ENCODE measurements around the gene CUX1.

CUX1 gene

DNA sequence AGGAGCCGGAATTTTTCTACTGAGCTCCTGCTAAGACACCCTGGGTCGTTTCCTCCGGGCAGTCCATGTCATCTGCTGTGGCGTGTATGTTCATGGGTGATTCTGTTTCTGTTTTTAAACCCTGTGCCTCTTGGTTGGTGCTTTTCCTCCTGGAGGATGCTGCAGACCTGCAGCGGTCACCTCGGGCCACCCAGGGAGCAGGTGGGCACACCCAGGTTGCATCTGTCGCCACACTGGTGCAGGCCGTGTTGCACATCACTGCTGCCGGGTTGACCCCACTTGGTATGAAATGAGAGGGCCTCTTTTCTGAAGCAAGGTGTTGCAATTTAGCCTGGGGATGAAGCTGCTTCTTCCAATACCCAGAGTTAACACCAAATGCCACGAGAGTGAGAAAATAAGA is 127.2 kb downstream of the CUX1 start:
- Histone ChIP-seq H3K36me3 (ENCODE audit: insufficient read depth, low read length) (peaks cover 14% of the 10 kb centered on the region; the same call in 1 of the 2 replicates), H3K27me3 (ENCODE audit: insufficient read depth, low read length, poor library complexity) (no peaks in the 10 kb centered on the region), H4K20me1 (ENCODE audit: insufficient read depth, low read length) (peaks cover 54% of the 10 kb centered on the region), H3K9me3 (ENCODE audit: insufficient read depth, low read length, severe bottlenecking) (no peaks in the 10 kb centered on the region), H3K79me2 (ENCODE audit: insufficient read depth, low read length) (peaks cover 95% of the 10 kb centered on the region), H3K4me3 (ENCODE audit: low read depth in 1 of 2, low read length in 2 of 2) (no peak overlapping the region), H3K9ac (ENCODE audit: low read depth, low read length) (no peak overlapping the region), H3K4me1 (ENCODE audit: insufficient read depth, low read length) (peaks cover 24% of the 10 kb centered on the region), H3K27ac (ENCODE audit: low read length) (peak overlapping the region; percentile 39; the same call in 1 of the 2 replicates), H3K4me2 (ENCODE audit: insufficient read depth, low read length) (no peak overlapping the region), H2AFZ (ENCODE audit: low read depth, low read length) (no peak overlapping the region)
- no peak for DNase-seq
- TF ChIP-seq, protein P1, sequence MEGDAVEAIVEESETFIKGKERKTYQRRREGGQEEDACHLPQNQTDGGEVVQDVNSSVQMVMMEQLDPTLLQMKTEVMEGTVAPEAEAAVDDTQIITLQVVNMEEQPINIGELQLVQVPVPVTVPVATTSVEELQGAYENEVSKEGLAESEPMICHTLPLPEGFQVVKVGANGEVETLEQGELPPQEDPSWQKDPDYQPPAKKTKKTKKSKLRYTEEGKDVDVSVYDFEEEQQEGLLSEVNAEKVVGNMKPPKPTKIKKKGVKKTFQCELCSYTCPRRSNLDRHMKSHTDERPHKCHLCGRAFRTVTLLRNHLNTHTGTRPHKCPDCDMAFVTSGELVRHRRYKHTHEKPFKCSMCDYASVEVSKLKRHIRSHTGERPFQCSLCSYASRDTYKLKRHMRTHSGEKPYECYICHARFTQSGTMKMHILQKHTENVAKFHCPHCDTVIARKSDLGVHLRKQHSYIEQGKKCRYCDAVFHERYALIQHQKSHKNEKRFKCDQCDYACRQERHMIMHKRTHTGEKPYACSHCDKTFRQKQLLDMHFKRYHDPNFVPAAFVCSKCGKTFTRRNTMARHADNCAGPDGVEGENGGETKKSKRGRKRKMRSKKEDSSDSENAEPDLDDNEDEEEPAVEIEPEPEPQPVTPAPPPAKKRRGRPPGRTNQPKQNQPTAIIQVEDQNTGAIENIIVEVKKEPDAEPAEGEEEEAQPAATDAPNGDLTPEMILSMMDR (IDR thresholded peaks at IDR 0.05; ENCODE audit: borderline replicate concordance, extremely low read depth, low read length, poor library complexity, severe bottlenecking), result no peak
- no peak for TF ChIP-seq EZH2 (IDR thresholded peaks at IDR 0.05; ENCODE audit: borderline replicate concordance, low read depth, low read length, severe bottlenecking)
- ATAC-seq (ENCODE audit: insufficient read depth, low read depth), result no peak

DNA sequence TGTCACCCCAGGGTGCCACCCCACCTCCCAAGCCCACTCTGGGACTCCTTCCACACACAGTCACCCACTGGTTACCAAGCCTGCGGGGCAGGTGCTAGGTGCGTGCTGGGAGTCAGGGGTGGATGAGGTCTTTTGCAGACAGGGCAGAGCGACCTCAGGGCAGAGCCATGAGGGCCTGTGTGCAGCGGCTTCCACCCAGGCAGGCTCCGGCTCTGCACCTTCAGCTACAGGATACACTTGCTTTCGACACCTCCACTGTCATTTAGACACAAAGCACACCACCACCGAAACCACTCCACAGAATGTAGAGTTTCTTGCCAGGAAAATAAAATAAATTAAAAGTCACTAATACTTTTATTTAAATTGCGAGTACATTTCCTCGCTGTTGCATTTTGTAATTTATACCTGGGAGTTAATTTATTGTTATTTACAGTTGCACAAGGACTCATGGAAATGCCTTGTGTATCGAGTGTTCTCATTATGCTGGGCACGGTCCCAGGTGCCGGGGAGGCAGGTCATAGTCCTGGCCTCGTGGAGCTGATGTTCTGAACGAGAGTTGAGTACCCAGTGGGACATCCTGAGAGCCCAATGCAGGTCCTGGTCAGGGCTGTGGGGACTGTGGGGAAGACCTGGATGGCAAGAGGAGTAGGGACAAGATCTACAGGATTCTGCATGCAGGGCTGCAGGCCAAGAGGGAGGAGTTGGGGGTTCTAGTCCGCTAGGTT is 127.8 kb downstream of the CUX1 start:
- no peak overlapping the region for H3K4me2 ChIP-seq (ENCODE audit: insufficient read depth, low read length)
- H4K20me1 ChIP-seq (ENCODE audit: insufficient read depth, low read length), result peaks cover 53% of the 10 kb centered on the region
- no peak overlapping the region for H3K9ac ChIP-seq (ENCODE audit: low read depth, low read length)
- no peak for TF ChIP-seq EZH2 (IDR thresholded peaks at IDR 0.05; ENCODE audit: borderline replicate concordance, low read depth, low read length, severe bottlenecking)
- TF ChIP-seq, protein P1 (IDR thresholded peaks at IDR 0.05; ENCODE audit: borderline replicate concordance, extremely low read depth, low read length, poor library complexity, severe bottlenecking), result no peak
- ATAC-seq (ENCODE audit: insufficient read depth, low read depth), result no peak
- H3K27ac ChIP-seq (ENCODE audit: low read length), result peak overlapping the region; percentile 46
- peaks cover 95% of the 10 kb centered on the region for H3K79me2 ChIP-seq (ENCODE audit: insufficient read depth, low read length)
- no peak overlapping the region for H3K4me3 ChIP-seq (ENCODE audit: low read depth in 1 of 2, low read length in 2 of 2)
- peaks cover 21% of the 10 kb centered on the region for H3K4me1 ChIP-seq (ENCODE audit: insufficient read depth, low read length)
- no peaks in the 10 kb centered on the region for H3K27me3 ChIP-seq (ENCODE audit: insufficient read depth, low read length, poor library complexity)
- peaks cover 14% of the 10 kb centered on the region; the same call in 1 of the 2 replicates for H3K36me3 ChIP-seq (ENCODE audit: insufficient read depth, low read length)
- DNase-seq, result no peak
- no peaks in the 10 kb centered on the region for H3K9me3 ChIP-seq (ENCODE audit: insufficient read depth, low read length, severe bottlenecking)
- no peak overlapping the region for H2AFZ ChIP-seq (ENCODE audit: low read depth, low read length)

DNA sequence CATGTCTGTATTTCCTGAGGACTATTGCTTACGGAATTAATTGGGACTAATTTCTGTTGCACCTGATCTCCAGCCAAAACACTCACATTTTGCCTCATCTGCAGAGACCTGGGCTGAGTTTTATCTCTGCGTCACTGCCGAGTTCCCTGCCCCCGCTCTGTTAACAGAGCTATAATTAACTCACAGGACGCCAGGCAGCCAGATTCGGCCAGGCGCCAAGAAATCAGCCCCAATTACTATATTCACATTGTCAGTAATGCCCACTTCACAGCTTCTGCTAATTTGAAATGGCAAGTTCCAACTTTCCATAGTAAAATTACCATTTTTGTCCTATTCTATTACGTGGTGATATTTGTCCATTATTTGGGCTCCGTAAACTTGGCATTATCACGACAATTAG is 130.5 kb downstream of the CUX1 start:
- H3K9me3 ChIP-seq (ENCODE audit: insufficient read depth, low read length, severe bottlenecking), result no peaks in the 10 kb centered on the region
- peaks cover 95% of the 10 kb centered on the region for H3K79me2 ChIP-seq (ENCODE audit: insufficient read depth, low read length)
- H2AFZ ChIP-seq (ENCODE audit: low read depth, low read length), result no peak overlapping the region
- no peak overlapping the region for H3K27ac ChIP-seq (ENCODE audit: low read length)
- peaks cover 24% of the 10 kb centered on the region for H3K36me3 ChIP-seq (ENCODE audit: insufficient read depth, low read length)
- H3K4me2 ChIP-seq (ENCODE audit: insufficient read depth, low read length), result no peak overlapping the region
- TF ChIP-seq, protein P1 (IDR thresholded peaks at IDR 0.05; ENCODE audit: borderline replicate concordance, extremely low read depth, low read length, poor library complexity, severe bottlenecking), result no peak
- TF ChIP-seq EZH2 (IDR thresholded peaks at IDR 0.05; ENCODE audit: borderline replicate concordance, low read depth, low read length, severe bottlenecking), result no peak
- no peak overlapping the region for H3K4me3 ChIP-seq (ENCODE audit: low read depth in 1 of 2, low read length in 2 of 2)
- peaks cover 40% of the 10 kb centered on the region for H4K20me1 ChIP-seq (ENCODE audit: insufficient read depth, low read length)
- DNase-seq, result no peak
- no peak overlapping the region for H3K9ac ChIP-seq (ENCODE audit: low read depth, low read length)
- no peak for ATAC-seq (ENCODE audit: insufficient read depth, low read depth)
- H3K27me3 ChIP-seq (ENCODE audit: insufficient read depth, low read length, poor library complexity), result no peaks in the 10 kb centered on the region
- H3K4me1 ChIP-seq (ENCODE audit: insufficient read depth, low read length), result peaks cover 10% of the 10 kb centered on the region
